ENCODE data around the gene PACS2.

- TF ChIP-seq CTCF (IDR thresholded peaks at IDR 0.05; ENCODE audit: low read depth, low read length, missing input control), result no peak
- no peak for TF ChIP-seq RXRA (IDR thresholded peaks at IDR 0.05)
- no peak for TF ChIP-seq TAF1 (conservative IDR thresholded peaks at IDR 0.05)
- TF ChIP-seq GABPA (IDR thresholded peaks at IDR 0.05 in 1 of 2, conservative IDR thresholded peaks at IDR 0.05 in 1 of 2), result no peak
- no peak for TF ChIP-seq YY1 (IDR thresholded peaks at IDR 0.05)
- no peak for TF ChIP-seq ATF3 (IDR thresholded peaks at IDR 0.05)
- TF ChIP-seq EGR1 (IDR thresholded peaks at IDR 0.05; ENCODE audit: low read depth in 2 of 2), result no peak
- no peak for TF ChIP-seq RAD21 (IDR thresholded peaks at IDR 0.05)
- no peak for TF ChIP-seq FOXA1 (IDR thresholded peaks at IDR 0.05)
- no peak for TF ChIP-seq REST (IDR thresholded peaks at IDR 0.05)
- no peak for TF ChIP-seq HNF4A (conservative IDR thresholded peaks at IDR 0.05)
- TF ChIP-seq SP1 (IDR thresholded peaks at IDR 0.05), result no peak
- no peak for TF ChIP-seq JUND (IDR thresholded peaks at IDR 0.05)
- no peak for TF ChIP-seq MAX (IDR thresholded peaks at IDR 0.05)
Observed at GRCh38 chr14:105325716-105326567, 11.4 kb downstream of the PACS2 start.
